Mucosa of gallbladder (tissue), 1 donor: ENCODE data around the gene HOXA13. TPM values are rescaled to one million over a fixed set of nuclear protein-coding genes. Genes with fewer than 3 reads are reported as not detected.

Source experiments
- DNase-seq: peaks from one replicate; pipeline ENCODE4 v3.0.0-alpha.2; 2020; ENCODE audit warnings: low spot score
- total RNA-seq: library from RNA; stranded (reverse); gene quantifications from one replicate; pipeline ENCODE4 v1.2.1, GENCODE V29; 2021
- donor health status: DM: no; HTN: no; CAD: no.

Gene HOXA13
- total RNA-seq, 1 donor from 2014 or later: 0.06 TPM

GRCh38 chr7:27170426-27171324 lies 29.2 kb downstream of the HOXA13 start:
- no peak for DNase-seq

GRCh38 chr7:27169658-27170425 lies 30.0 kb downstream of the HOXA13 start:
- no peak for DNase-seq

GRCh38 chr7:27168265-27168947 lies 31.5 kb downstream of the HOXA13 start:
- DNase-seq: no peak

GRCh38 chr7:27167916-27168264 lies 32.0 kb downstream of the HOXA13 start:
- DNase-seq: no peak

GRCh38 chr7:27166531-27167505 lies 33.1 kb downstream of the HOXA13 start:
- no peak for DNase-seq

GRCh38 chr7:27165996-27166530 lies 33.8 kb downstream of the HOXA13 start:
- no peak for DNase-seq

- no peak for DNase-seq
Observed at GRCh38 chr7:27165089-27165995, 34.5 kb downstream of the HOXA13 start, which contains the start of gene HOXA9. HOXA9 (minus strand) TSS chr7:27165537; CDS start chr7:27165457, 80 bp downstream.

- DNase-seq: no peak
Observed at GRCh38 chr7:27164367-27165088, 35.4 kb downstream of the HOXA13 start.

- no peak for DNase-seq
Observed at GRCh38 chr7:27164045-27164366, 35.9 kb downstream of the HOXA13 start.

GRCh38 chr7:27163288-27164044 lies 36.4 kb downstream of the HOXA13 start:
- no peak for DNase-seq

- no peak for DNase-seq
Observed at GRCh38 chr7:27162561-27163287, 37.2 kb downstream of the HOXA13 start.

GRCh38 chr7:27161721-27162560 lies 38.0 kb downstream of the HOXA13 start:
- no peak for DNase-seq

- DNase-seq: no peak
Observed at GRCh38 chr7:27161214-27161720, 38.6 kb downstream of the HOXA13 start.

- DNase-seq: peak; percentile 72
Observed at GRCh38 chr7:27160546-27161213, 39.2 kb downstream of the HOXA13 start.

GRCh38 chr7:27160145-27160545 lies 39.7 kb downstream of the HOXA13 start:
- no peak for DNase-seq
